Central memory CD4-positive, alpha-beta T cell (primary cell): ENCODE data around the gene SLC25A21.

ENCODE experiments used
- DNase-seq: peaks from one replicate; pipeline ENCODE4 v3.0.0; 2022

The SLC25A21 gene

DNA sequence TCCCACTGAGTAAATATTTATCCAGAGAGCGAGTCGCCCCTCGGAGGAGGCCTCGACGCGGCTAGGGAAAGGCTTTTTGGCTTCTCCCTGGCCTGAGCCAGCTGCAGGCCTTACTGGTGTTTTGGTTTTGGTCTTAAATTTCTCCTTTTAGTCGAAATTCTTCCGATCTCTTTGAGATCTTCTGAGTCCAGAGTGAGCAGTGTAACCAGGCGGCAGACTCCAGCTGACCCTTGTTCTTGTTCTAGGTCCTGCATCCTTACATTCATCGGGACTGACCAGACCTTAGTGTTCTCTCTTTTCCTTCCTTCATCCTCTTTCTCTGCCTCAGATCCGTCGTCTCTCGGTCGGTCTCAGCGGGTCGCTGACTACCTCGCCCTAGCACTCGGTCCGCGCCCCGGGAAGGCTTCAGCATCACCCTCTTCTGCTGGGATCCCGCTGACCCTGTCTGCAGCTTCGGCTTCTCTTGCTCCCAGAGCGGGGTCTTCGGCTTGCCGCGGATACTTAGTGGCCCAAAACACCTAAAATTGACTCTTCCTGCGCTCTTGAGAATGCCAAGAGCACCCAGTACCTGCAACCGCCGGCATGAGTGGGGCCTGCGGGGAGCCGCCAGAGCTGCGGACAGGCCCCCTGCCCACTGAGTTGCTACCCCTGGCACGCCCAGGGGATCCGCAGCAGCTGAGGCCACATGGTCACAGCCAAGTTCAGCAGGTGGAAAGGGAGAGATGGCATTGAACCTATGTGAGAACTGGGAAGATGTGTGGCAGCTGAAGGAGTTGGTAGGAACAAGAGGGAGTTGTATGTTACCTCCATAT, 513.2 kb downstream of the SLC25A21 start:
- DNase-seq, result no peak

DNA sequence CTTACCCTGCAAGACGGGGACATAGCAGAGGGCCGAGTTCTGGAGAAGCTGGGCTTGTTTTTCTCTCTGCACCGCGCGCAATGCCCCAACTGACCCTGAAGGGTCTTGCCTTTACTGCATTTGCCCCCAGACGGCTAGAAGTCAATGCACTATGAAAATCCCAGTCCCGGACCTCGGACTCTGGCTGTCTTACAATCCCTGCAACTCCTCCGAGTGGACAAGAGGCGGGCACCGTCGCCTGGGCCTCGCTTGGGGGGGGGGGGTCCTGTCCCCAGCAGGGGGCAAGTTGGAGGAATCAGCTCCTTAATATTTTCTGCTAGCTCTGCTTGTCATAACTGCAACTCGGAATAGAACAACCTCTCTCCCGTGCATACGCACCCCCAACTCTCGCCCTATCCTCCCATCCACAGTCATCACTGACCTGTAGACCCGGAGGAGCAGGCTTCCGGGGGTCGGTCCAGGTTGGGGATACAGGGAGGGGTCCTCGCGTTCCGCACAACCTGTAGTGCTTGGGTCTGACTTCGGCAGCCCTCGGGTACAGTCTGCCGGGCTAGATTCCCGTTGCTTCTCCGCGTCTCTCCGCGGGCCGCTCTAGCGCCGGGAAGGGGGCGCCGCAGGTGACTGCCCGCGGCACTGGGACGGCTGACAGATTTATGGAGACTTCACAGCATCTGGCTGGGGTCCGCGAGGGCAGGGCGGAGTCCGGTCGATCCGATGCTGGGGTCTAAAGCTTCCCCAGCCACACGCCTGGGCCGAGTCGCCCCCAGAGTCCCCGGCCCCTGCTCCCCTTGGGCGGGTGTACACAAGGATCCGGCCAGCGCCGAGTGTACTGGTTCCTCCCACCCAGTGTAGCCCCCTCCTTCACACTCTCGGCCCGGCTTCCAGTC, 514.0 kb downstream of the SLC25A21 start:
- no peak for DNase-seq

DNA sequence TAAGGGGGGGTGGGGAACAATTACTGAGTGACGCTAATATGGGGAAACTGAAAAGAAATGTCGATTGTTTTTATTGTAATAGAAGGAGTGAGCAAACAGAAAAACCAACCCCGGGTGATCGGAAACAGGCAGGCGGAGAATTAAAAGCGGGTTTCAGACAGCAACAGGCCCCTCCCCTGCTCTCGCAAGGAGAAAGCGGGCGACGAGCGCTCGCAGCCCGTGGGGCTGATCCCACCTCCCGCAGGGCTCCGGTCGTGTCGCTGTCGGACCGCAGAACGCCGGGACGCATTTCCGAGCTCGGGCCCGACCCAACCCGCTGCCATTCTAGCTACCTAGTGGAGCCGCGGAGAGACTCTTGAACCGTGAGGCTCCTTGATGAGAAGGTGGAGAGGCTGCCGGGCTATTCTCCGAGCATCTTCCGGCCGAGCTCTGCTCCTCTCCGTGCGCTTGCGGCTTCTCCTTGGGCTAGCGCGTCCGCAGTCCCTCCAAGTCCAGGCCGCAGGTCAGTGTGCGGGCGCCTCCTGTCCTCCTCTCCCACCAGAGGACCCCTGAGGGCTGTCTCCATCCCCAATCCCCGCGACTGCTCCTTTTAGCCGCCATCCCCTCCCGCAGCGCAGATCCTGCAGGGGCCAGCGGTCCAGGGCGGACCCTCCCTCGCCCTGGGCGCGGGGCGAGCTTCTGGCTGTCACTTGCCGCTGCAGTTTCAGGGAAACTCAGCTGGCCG, 514.8 kb downstream of the SLC25A21 start:
- DNase-seq, result no peak

DNA sequence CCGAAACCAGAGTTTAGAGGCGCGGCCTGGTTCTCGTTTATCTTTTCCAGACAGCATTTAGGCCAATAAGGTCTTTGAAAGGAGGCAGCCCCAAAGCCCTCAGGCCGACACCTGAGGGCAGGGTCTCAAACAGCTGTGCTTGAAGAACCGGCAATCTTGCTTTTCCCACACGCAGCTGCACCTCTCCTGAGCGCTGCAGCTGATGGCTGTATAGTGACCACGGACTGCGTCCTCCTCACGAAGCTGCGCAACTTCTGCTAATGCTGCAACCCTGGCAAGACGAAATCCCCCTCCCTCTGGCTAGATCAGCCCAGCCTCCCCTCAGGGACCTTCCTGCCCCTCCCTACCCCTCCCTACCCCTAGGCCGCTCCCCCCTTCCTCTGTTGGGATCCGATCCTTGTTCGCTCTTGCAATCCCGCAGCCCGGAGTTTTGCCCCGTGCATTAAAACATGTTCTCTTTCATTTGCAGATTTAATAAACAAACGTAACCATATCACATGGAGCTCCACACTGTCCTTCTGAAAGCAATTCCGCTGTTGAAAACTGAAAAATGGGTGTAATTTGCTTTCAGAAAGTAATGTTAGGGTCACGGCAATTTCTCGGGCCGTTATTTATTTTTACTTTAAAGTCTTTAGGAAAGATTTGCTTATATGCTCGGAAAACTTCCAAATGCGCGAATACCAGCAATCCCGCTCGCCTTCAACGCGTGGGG, 515.6 kb downstream of the SLC25A21 start:
- DNase-seq, result no peak

DNA sequence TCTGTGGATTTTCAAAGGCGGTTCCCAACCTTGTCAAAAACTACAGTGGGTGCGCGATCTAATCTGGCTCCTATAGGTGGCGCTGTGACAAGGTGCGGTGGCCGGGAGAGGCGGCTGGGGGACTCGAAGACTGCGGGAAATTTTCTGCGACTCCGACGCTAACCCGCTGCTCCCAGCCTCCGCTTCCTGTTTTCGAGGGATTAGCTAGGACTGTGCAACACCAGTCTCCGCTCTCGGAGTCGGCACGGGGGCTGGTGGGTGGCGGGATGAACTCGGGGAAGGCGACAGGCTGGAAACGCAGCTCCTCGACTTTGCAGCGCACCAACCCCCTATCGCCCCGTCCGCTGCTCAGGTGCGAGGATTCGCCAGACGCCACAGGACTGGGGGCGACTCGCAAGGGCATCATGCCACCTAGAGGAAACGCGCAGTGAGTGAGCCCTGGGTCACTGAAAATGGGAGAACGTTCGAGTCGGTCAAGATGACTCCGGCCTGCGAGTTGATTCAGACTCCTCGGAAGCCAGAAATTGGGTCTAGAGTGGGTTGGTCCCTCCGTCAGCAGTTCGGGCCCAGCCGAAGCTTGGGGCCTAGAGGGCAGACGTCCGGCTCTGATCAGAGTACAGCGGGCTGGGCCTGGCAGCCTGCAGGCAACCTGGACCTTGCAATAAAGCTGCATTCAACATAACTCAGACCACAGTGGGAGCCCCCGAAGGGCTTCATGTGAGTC, 516.3 kb downstream of the SLC25A21 start:
- no peak for DNase-seq

DNA sequence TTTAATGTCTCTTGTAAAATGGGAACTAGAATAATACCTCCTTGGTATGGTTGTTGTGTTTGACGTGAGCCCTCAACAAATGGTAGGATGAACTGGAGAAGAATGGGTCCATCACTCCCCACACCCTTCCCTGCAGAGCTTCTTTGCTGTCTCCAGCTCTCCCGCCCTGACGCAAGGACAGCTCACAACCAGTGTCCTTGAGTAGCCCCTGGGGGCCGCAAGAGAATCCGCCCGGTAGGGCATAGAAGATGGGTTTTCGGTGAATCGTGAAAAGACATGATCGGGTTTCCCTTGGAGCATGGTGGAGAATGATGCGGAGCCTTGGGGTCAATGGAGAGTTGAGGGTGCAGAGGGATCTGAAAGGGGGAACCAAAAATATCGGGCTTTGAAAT, 516.8 kb downstream of the SLC25A21 start:
- no peak for DNase-seq

DNA sequence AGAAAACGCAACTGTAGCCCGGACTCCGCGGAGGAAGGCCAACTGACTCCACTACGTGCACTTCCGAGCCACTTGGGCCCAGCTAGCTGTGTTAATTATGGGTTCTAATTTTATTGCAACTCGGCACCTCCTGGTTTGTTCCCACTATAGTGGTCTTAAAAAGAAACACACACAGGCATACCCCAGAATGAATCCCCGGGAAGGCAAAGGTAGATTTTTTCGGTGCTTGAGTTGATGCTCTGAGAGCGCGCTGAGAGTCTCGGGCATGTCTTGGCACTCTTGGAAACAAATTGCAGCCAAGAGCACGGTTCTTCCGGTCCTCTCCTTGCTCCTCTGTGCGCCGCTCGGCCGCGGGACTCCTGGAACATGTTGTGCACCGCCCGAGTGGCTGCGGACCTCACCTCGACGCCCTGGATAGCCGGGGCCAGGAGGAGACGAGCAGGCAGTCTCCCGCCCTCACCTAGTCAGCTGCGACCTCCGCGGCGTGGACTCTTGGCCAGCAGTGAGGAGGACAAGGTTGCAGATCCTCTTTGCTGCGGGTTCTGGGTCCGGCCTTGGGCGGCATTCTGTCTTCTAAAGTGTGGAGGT, 517.5 kb downstream of the SLC25A21 start:
- DNase-seq, result no peak

DNA sequence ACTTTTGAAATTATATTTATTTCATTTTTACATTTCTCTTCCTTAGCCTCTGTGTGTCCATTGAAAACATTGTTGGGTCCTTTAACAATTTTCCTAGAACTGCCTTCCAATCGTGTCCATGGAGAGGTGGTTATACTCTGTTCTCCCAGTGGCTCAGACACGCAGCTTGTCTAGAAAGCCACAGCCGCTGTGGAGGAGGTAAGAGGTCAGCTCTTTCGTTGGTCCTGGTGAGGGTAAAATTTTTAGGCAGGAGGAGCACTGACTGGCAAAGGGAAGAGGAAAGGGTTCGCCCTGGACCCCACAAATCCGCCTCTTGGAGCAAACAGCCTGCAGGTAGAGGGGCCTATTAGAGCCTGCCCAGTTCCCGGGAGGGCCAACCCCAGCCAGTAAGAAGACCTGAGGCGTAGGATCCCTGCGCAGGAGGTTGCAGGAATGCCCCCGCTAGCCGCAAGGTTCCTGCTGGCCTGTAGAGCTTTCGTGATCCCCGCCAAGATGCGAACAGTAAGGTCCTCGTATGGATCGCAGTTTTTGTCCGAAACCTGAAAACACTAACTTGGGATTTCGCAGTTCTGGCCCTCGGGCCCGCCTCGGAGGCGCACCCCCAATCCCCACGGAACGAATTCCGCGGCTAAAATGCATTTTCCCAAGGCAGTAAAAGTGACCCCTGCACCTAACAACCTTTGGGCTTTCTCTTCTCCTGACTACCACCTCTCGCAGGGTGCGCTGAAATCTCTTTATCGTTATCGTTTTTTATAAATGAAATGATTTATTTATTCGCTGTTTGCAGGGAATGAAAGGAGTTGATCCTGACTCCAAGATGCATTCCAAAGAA, 518.2 kb downstream of the SLC25A21 start:
- no peak for DNase-seq

DNA sequence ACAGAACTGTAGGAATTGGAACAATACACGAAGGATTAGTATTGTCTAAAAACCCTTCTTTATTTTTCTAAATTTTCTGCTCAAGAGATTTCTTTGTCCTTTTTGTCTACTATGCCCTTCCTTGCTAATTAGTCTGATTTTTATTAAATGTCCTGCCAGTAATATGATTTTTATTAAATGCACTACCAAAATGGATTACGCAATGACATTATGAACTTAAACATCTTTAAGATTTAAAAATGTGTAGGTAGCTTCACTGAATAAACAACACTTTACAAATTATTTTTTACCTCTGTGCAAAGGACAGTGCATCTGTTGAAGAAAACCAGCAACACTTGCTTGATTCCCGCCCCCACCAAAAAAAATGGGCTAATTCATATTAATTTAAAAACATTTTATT, 519.0 kb downstream of the SLC25A21 start:
- DNase-seq, result no peak

DNA sequence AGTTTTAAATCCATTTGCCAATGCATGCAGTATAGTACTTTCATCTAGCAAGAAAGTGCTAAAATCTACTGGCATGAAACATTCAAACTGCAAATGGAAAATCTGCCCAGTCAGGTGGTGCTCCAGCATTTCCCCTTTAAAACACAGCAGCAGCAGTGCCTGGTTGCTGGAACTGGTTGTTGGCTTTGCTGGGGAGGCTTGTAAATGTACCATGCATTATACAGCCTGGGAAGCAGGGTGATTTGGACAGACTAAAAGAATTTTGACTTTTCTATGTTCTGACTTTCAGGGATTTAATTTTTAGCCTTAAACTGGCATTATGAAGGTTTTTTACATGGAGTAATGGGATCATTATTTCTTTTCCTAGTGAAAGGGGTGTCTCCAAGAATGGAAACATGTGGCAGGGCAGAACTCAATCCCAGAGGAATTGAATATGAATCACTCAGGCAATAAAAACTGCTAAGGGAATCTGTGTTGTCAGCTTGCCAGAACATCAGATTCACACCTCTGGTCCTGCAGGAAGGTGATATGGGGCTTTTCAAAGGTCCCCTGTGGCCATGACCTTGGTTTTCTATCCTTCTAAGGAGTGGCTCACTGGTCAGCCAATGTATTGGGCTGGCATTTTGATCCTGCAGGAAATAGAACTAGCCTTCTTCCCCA, 519.7 kb downstream of the SLC25A21 start:
- no peak for DNase-seq

DNA sequence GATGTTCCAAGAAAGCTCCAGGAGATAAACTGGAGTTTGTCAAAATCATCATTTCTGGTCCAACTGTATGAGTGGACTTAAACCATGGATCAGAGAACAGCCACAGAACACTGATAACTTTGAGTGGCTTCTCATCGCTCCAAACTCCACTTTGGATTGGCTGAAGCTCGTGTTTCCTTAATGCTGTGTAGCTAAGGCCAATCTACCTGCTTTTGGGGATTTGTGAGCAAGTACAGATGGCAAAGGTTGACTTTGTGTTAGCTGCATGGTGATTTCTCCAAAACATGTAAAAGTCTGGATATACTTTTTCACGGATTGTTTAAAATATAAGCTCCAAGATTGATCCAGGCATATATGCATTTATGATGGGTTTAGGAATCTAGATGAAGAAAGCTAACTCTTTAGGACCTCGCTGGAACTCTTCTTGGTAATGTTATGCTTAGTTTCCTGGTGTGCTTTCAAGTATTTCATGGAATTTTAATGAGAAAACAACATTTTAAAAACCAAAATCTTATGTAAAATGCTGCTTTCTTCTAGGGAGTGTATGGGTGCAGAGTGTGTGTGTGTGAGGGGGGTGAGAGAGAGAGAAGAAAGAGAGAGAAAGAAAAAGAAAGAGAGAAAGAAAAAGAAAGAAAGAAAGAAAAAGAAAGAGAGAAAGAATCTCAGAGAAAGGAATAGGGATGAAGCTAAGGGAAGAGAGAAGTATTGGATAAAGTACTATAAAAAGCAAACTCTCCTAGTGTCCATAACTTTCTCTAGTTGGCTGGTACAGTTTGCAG, 522.3 kb downstream of the SLC25A21 start:
- DNase-seq, result no peak

DNA sequence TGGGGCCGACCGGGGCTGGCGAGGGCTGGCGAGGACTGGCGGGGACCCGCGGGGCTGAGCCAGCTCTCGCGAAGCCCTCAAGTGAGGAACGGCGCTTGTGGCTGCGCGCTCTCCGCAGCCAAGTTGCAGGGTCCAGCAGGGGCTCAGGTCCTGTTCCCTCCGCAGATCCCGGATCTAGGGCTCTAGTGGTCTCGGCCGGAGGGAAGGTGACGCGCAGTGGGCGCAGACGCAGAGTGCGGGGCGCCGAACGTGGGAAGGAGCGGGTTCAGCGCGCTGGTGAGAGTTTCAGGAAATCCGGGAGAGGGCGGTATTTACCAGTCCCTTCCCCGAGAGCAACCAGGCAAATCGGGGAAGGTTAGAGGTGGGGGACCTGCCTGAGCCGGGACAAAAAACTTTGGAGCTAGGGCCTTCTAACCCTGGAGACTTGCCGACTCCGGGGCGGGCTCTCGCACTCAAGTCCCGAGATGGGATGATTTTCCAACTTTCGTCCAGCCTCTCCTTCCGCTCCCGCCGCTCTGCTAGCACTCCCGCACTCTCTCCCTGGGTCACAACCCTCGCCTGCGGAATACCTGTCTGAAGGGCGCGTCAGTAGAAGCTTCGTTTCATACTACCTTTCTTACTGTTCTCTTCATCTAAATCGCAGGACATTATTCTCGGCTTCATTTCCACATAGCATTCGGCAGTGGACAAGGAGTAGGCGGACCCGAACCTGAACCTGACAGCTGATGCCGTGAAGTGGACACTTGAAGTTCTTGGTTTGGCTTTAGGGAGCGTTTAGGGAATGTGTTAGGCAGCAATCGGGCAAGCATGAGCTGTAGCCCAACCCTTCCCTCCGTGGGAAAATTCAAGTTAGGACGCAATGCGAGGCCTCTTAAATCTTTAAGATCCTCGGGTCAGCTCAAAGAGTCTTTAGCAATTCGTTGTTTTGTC, 524.3 kb downstream of the SLC25A21 start:
- no peak for DNase-seq

DNA sequence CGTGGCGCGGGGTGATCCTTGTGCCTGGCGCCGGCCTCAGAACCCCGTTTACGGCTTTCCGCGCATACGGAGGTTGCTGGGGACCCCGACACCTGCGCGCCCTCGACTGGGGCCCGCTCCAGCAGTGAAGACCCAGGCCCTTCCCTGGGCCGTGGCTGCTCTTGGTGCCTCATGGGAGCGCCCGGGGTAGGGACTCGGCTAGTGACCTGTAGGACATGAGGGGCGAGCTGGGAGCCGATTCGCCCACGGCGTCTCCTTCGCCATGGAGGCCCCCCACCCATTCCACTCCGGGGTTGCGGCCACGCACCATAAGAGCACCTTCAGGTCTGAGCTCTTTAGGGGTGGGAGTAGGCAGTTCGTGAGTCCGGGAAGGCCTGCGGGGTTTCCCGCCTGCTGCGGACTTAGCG, 525.0 kb downstream of the SLC25A21 start:
- no peak for DNase-seq

DNA sequence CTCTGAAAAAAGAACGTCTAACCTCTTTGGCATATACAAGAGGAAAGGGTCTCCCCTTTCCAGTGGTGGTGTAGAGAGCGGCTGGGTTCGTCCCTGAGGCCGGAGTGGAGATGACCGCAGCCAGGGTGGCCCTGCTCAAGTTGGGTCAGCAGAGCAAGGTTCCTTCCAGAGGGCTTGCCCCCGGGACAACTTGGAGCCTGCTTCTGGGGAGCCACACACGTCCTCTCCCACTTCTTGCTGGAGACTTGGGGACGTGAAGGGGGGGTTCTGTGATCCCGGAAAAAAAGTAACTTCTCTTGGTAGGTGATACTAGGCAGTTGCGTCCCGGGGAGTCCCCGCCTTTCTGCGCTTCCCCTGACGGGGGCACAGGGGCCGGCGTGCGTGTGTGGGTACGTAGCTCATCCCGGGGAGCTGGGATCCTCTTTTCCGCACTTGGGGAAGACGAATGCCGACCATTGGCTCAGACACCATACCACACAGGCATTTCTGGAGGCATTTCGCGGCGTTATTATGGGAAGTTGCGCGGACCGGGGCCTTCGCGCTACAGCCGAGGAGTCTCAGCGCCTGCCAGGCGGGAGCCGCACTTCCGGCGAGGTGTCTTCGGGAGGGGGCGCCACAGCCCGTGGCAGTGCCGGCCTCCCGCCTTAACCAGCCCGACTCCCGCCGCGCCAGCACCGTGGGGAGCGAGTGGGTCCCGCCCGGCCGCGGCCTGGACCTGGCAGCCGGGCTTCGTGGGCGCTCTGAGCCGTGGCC, 525.6 kb downstream of the SLC25A21 start:
- DNase-seq, result no peak

DNA sequence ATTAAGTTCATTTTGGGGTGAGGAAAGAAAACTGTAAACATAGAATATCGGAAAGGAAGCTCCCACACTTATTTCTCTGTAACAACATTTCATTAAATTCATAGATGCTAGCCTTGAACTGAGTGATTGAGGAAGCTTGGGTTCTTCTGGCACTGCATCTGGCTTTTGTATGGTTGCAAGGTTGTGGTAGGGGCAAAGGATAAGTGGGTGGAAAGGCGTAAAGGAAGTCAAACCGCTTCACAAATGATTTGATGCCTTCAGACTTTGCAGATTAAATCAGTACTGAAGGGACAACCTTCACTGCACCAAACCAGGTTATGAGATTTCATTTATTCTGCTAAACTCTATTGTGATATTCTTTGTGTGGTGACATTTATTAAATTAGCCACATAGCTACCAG, 538.8 kb downstream of the SLC25A21 start:
- DNase-seq, result no peak
